Osteocyte (in vitro differentiated cells): ENCODE measurements around the gene ZNFX1. TPM values are rescaled to one million over a fixed set of nuclear protein-coding genes. Genes with fewer than 3 reads are reported as not detected.
A peak's percentile ranks its signal among the peaks of the same experiment; 100 is the strongest.

Experiments
- DNase-seq: peaks from one replicate; pipeline ENCODE4 v3.0.0; 2021; ENCODE audit warnings: mixed read lengths; ENCODE audit not compliant: unreplicated experiment; ENCODE audit errors: extremely low spot score
- H3K27ac Mint-ChIP-seq: one replicate; pipeline ENCODE4 v1.8.0; 2021; ENCODE audit warnings: mild to moderate bottlenecking, mixed read lengths; ENCODE audit not compliant: unreplicated experiment
- H3K27me3 Mint-ChIP-seq: one replicate; pipeline ENCODE4 v1.8.0; 2021; ENCODE audit warnings: mixed read lengths; ENCODE audit not compliant: unreplicated experiment
- H3K36me3 Mint-ChIP-seq: one replicate; pipeline ENCODE4 v1.8.0; 2021; ENCODE audit warnings: mixed read lengths; ENCODE audit not compliant: unreplicated experiment
- H3K4me1 Mint-ChIP-seq: one replicate; pipeline ENCODE4 v1.8.0; 2021; ENCODE audit warnings: mixed read lengths; ENCODE audit not compliant: unreplicated experiment
- H3K4me3 Mint-ChIP-seq: one replicate; pipeline ENCODE4 v1.8.0; 2021; ENCODE audit warnings: mild to moderate bottlenecking, moderate library complexity, mixed read lengths; ENCODE audit not compliant: unreplicated experiment
- H3K9me3 Mint-ChIP-seq: one replicate; pipeline ENCODE4 v1.8.0; 2021; ENCODE audit warnings: mixed read lengths; ENCODE audit not compliant: unreplicated experiment
- CTCF ChIP-seq: fragments of 200-600 bp; sonication (generic); IDR thresholded peaks from 2 replicates; pipeline ENCODE4 v1.5.0; 2021; ENCODE audit warnings: antibody characterized with exemption, mild to moderate bottlenecking, moderate library complexity
- total RNA-seq: library from RNA; stranded (reverse); gene quantifications from 2 replicates; pipeline ENCODE4 v1.2.1, GENCODE V29; 2021

The ZNFX1 gene
- total RNA-seq, 1 donor from 2014 or later = 48.1 TPM

- no peak overlapping the region for H3K4me3 Mint-ChIP-seq
- DNase-seq = no peak
- H3K9me3 Mint-ChIP-seq = peaks cover 6% of the 10 kb centered on the region
- H3K27ac Mint-ChIP-seq = peak overlapping the region; percentile 68
- H3K4me1 Mint-ChIP-seq = peaks cover 29% of the 10 kb centered on the region
- no peaks in the 10 kb centered on the region for H3K27me3 Mint-ChIP-seq
- peaks cover 57% of the 10 kb centered on the region for H3K36me3 Mint-ChIP-seq
- TF ChIP-seq CTCF = no peak
These were observed 13.3 kb upstream of the ZNFX1 start for GRCh38 chr20:49291200-49291599.

GRCh38 chr20:49290608-49291191 lies 12.8 kb upstream of the ZNFX1 start:
- H3K36me3 Mint-ChIP-seq = peaks cover 62% of the 10 kb centered on the region
- H3K9me3 Mint-ChIP-seq = peaks cover 11% of the 10 kb centered on the region
- no peak for TF ChIP-seq CTCF
- H3K4me1 Mint-ChIP-seq = peaks cover 34% of the 10 kb centered on the region
- no peak for DNase-seq
- H3K27me3 Mint-ChIP-seq = no peaks in the 10 kb centered on the region
- H3K27ac Mint-ChIP-seq = peak overlapping the region; percentile 68
- no peak overlapping the region for H3K4me3 Mint-ChIP-seq

- H3K36me3 Mint-ChIP-seq = peaks cover 79% of the 10 kb centered on the region
- no peak for DNase-seq
- no peak overlapping the region for H3K27ac Mint-ChIP-seq
- peaks cover 49% of the 10 kb centered on the region for H3K4me1 Mint-ChIP-seq
- H3K9me3 Mint-ChIP-seq = peaks cover 12% of the 10 kb centered on the region
- TF ChIP-seq CTCF = no peak
- no peak overlapping the region for H3K4me3 Mint-ChIP-seq
- no peaks in the 10 kb centered on the region for H3K27me3 Mint-ChIP-seq
These were observed 11.2 kb upstream of the ZNFX1 start for GRCh38 chr20:49288784-49289696.

- DNase-seq = no peak
- no peak for TF ChIP-seq CTCF
- H3K9me3 Mint-ChIP-seq = peaks cover 12% of the 10 kb centered on the region
- no peak overlapping the region for H3K4me3 Mint-ChIP-seq
- peak overlapping the region; percentile 68 for H3K27ac Mint-ChIP-seq
- peaks cover 56% of the 10 kb centered on the region for H3K4me1 Mint-ChIP-seq
- H3K27me3 Mint-ChIP-seq = no peaks in the 10 kb centered on the region
- peaks cover 86% of the 10 kb centered on the region for H3K36me3 Mint-ChIP-seq
These were observed 10.4 kb upstream of the ZNFX1 start for GRCh38 chr20:49288250-49288751.
